Measurements from ENCODE around the gene DLK1. TPM values are rescaled to one million over a fixed set of nuclear protein-coding genes. Genes with fewer than 3 reads are reported as not detected.

The DLK1 gene
- total RNA-seq, 2 experiments from 2014 or later = not detected

GRCh38 chr14:100754020-100754419, 27.3 kb downstream of the DLK1 start:
- ATAC-seq = no peak

GRCh38 chr14:100755649-100756048, 29.0 kb downstream of the DLK1 start:
- no peak for DNase-seq
- no peaks in the 10 kb centered on the region for H3K9me3 Mint-ChIP-seq (ENCODE audit: low read depth)
- peak; percentile 77 for ATAC-seq
- H3K27ac Mint-ChIP-seq = no peak overlapping the region
- no peak overlapping the region for H3K4me3 Mint-ChIP-seq
- peaks cover 22% of the 10 kb centered on the region for H3K27me3 Mint-ChIP-seq
- H3K4me1 Mint-ChIP-seq = no peaks in the 10 kb centered on the region
- CTCF ChIA-PET = interaction anchor here (0.6 to 1.0 kb wide), 2 partner anchors 9 to 75 kb away, joined by 3 read pairs; no protein-coding TSS in a partner anchor
- no peaks in the 10 kb centered on the region for H3K36me3 Mint-ChIP-seq (ENCODE audit: low read depth)
- POLR2A ChIA-PET = interaction anchor here (0.7 kb wide), 1 partner anchor 26 kb away, joined by 4 read pairs; no protein-coding TSS in a partner anchor
- intact Hi-C loops (cut with DNase I, micrococcal nuclease) = no loop called here

More at GRCh38 chr14:100754020-100754419, 27.3 kb downstream of the DLK1 start:
- no peaks in the 10 kb centered on the region for H3K36me3 Mint-ChIP-seq (ENCODE audit: low read depth)
- no peaks in the 10 kb centered on the region for H3K9me3 Mint-ChIP-seq (ENCODE audit: low read depth)
- no peak overlapping the region for H3K27ac Mint-ChIP-seq
- H3K27me3 Mint-ChIP-seq = peaks cover 20% of the 10 kb centered on the region
- ChIA-PET POLR2A (no interaction called here), CTCF (interaction anchor here (0.9 kb wide), 1 partner anchor 100 kb away, joined by 3 read pairs; no protein-coding TSS in a partner anchor)
- no peaks in the 10 kb centered on the region for H3K4me1 Mint-ChIP-seq
- no peak for DNase-seq
- intact Hi-C loops (cut with DNase I, micrococcal nuclease) = no loop called here
- H3K4me3 Mint-ChIP-seq = no peak overlapping the region

GRCh38 chr14:100761481-100761880, 34.8 kb downstream of the DLK1 start:
- ChIA-PET CTCF (no interaction called here), POLR2A (no interaction called here)
- Mint-ChIP-seq H3K27me3 (peaks cover 13% of the 10 kb centered on the region), H3K27ac (no peak overlapping the region), H3K4me1 (no peaks in the 10 kb centered on the region), H3K9me3 (ENCODE audit: low read depth) (no peaks in the 10 kb centered on the region), H3K4me3 (no peak overlapping the region), H3K36me3 (ENCODE audit: low read depth) (no peaks in the 10 kb centered on the region)
- intact Hi-C loops (cut with DNase I, micrococcal nuclease) = no loop called here
- DNase-seq (no peak), ATAC-seq (no peak)

GRCh38 chr14:100762089-100762515, 35.4 kb downstream of the DLK1 start:
- CTCF ChIA-PET = interaction anchor here (0.7 kb wide), 1 partner anchor 33 kb away, joined by 3 read pairs; no protein-coding TSS in a partner anchor
- Mint-ChIP-seq H3K9me3 (ENCODE audit: low read depth) (no peaks in the 10 kb centered on the region), H3K4me1 (no peaks in the 10 kb centered on the region), H3K27ac (peak overlapping the region; percentile 24), H3K36me3 (ENCODE audit: low read depth) (no peaks in the 10 kb centered on the region), H3K4me3 (no peak overlapping the region), H3K27me3 (peaks cover 13% of the 10 kb centered on the region)
- no peak for DNase-seq
- intact Hi-C loops (cut with DNase I, micrococcal nuclease) = no loop called here
- no peak for ATAC-seq
- POLR2A ChIA-PET = no interaction called here

- H3K36me3 Mint-ChIP-seq (ENCODE audit: low read depth) = no peaks in the 10 kb centered on the region
- CTCF ChIA-PET = no interaction called here
- H3K9me3 Mint-ChIP-seq (ENCODE audit: low read depth) = no peaks in the 10 kb centered on the region
- no peak overlapping the region for H3K27ac Mint-ChIP-seq
- no peak overlapping the region for H3K4me3 Mint-ChIP-seq
- H3K27me3 Mint-ChIP-seq = peaks cover 13% of the 10 kb centered on the region
- POLR2A ChIA-PET = no interaction called here
- H3K4me1 Mint-ChIP-seq = no peaks in the 10 kb centered on the region
- DNase-seq (no peak), ATAC-seq (no peak)
- intact Hi-C loops (cut with DNase I, micrococcal nuclease) = no loop called here
Measured at GRCh38 chr14:100762901-100763300, 36.2 kb downstream of the DLK1 start.

GRCh38 chr14:100764471-100765115, 37.9 kb downstream of the DLK1 start:
- DNase-seq (no peak), ATAC-seq (no peak)
- Mint-ChIP-seq H3K4me1 (no peaks in the 10 kb centered on the region), H3K36me3 (ENCODE audit: low read depth) (no peaks in the 10 kb centered on the region), H3K27ac (no peak overlapping the region), H3K27me3 (peaks cover 7% of the 10 kb centered on the region), H3K4me3 (no peak overlapping the region), H3K9me3 (ENCODE audit: low read depth) (no peaks in the 10 kb centered on the region)
- CTCF ChIA-PET = no interaction called here
- intact Hi-C loops (cut with DNase I, micrococcal nuclease) = no loop called here
- POLR2A ChIA-PET = no interaction called here

GRCh38 chr14:100765296-100765695, 38.6 kb downstream of the DLK1 start:
- H3K9me3 Mint-ChIP-seq (ENCODE audit: low read depth) = no peaks in the 10 kb centered on the region
- H3K4me1 Mint-ChIP-seq = no peaks in the 10 kb centered on the region
- intact Hi-C loops (cut with DNase I, micrococcal nuclease) = no loop called here
- ATAC-seq = no peak
- H3K4me3 Mint-ChIP-seq = no peak overlapping the region
- DNase-seq = no peak
- no peaks in the 10 kb centered on the region for H3K36me3 Mint-ChIP-seq (ENCODE audit: low read depth)
- no peak overlapping the region for H3K27ac Mint-ChIP-seq
- ChIA-PET CTCF (no interaction called here), POLR2A (no interaction called here)
- H3K27me3 Mint-ChIP-seq = peaks cover 7% of the 10 kb centered on the region

GRCh38 chr14:100765991-100766390, 39.3 kb downstream of the DLK1 start:
- H3K36me3 Mint-ChIP-seq (ENCODE audit: low read depth) = no peaks in the 10 kb centered on the region
- CTCF ChIA-PET = interaction anchor here (0.6 to 0.8 kb wide), 2 partner anchors 11 to 727 kb away, joined by 3 read pairs; no protein-coding TSS in a partner anchor
- no peak overlapping the region for H3K27ac Mint-ChIP-seq
- H3K9me3 Mint-ChIP-seq (ENCODE audit: low read depth) = no peaks in the 10 kb centered on the region
- DNase-seq = no peak
- no peaks in the 10 kb centered on the region for H3K4me1 Mint-ChIP-seq
- no peak for ATAC-seq
- intact Hi-C loops (cut with DNase I, micrococcal nuclease) = no loop called here
- H3K27me3 Mint-ChIP-seq = peaks cover 10% of the 10 kb centered on the region
- no peak overlapping the region for H3K4me3 Mint-ChIP-seq
- POLR2A ChIA-PET = no interaction called here

- Mint-ChIP-seq H3K36me3 (ENCODE audit: low read depth) (no peaks in the 10 kb centered on the region), H3K27ac (no peak overlapping the region), H3K4me1 (no peaks in the 10 kb centered on the region), H3K4me3 (no peak overlapping the region), H3K9me3 (ENCODE audit: low read depth) (no peaks in the 10 kb centered on the region), H3K27me3 (peaks cover 9% of the 10 kb centered on the region)
- DNase-seq = no peak
- intact Hi-C loops (cut with DNase I, micrococcal nuclease) = no loop called here
- no peak for ATAC-seq
- CTCF ChIA-PET = no interaction called here
- POLR2A ChIA-PET = no interaction called here
Measured at GRCh38 chr14:100767003-100767787, 40.5 kb downstream of the DLK1 start.

GRCh38 chr14:100767788-100768536, 41.3 kb downstream of the DLK1 start:
- H3K27ac Mint-ChIP-seq = no peak overlapping the region
- H3K36me3 Mint-ChIP-seq (ENCODE audit: low read depth) = no peaks in the 10 kb centered on the region
- ChIA-PET POLR2A (no interaction called here), CTCF (no interaction called here)
- peaks cover 9% of the 10 kb centered on the region for H3K27me3 Mint-ChIP-seq
- H3K4me3 Mint-ChIP-seq = no peak overlapping the region
- no peaks in the 10 kb centered on the region for H3K4me1 Mint-ChIP-seq
- DNase-seq = no peak
- no peak for ATAC-seq
- intact Hi-C loops (cut with DNase I, micrococcal nuclease) = no loop called here
- H3K9me3 Mint-ChIP-seq (ENCODE audit: low read depth) = no peaks in the 10 kb centered on the region

- ChIA-PET POLR2A (no interaction called here), CTCF (interaction anchor here (0.7 kb wide), 1 partner anchor 24 kb away, joined by 3 read pairs; no protein-coding TSS in a partner anchor)
- ATAC-seq (no peak), DNase-seq (no peak)
- H3K4me1 Mint-ChIP-seq = no peaks in the 10 kb centered on the region
- peaks cover 9% of the 10 kb centered on the region for H3K27me3 Mint-ChIP-seq
- H3K4me3 Mint-ChIP-seq = no peak overlapping the region
- no peaks in the 10 kb centered on the region for H3K36me3 Mint-ChIP-seq (ENCODE audit: low read depth)
- intact Hi-C loops (cut with DNase I, micrococcal nuclease) = no loop called here
- H3K9me3 Mint-ChIP-seq (ENCODE audit: low read depth) = no peaks in the 10 kb centered on the region
- H3K27ac Mint-ChIP-seq = no peak overlapping the region
Measured at GRCh38 chr14:100769035-100769939, 42.6 kb downstream of the DLK1 start.
